ENCODE results near the gene ELAC2. TPM values are rescaled to one million over a fixed set of nuclear protein-coding genes. Genes with fewer than 3 reads are reported as not detected.

The ELAC2 gene
- total RNA-seq, 2 donors from 2014 or later = 46.7 to 47.5 TPM

DNA sequence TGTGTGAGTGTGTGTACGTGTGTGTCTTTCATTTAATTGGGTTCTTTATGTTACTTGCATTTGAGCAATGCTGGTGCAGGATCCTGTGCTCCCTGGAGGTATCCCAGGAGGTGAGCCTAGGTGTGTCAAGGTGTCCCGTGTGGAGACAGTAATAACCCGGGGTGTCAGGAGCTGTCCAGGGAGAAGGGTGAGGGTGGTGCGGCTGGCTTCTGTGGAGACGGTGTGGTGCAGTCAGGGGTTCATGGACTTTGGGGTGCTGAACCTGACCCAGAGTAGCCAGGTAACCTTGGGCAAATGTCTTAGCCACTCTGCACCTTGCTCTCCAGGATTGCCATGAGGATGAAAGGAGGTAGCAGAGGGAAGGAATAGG, 7.4 kb upstream of the ELAC2 start:
- no peak for DNase-seq
- ATAC-seq = no peak
- intact Hi-C loops (cut with DNase I) = no loop called here

GRCh38 chr17:13024526-13025257, 6.9 kb upstream of the ELAC2 start:
- DNase-seq (peak; percentile 61), ATAC-seq (peak; percentile 91 to 93)
- intact Hi-C loops (cut with DNase I) = no loop called here

DNA sequence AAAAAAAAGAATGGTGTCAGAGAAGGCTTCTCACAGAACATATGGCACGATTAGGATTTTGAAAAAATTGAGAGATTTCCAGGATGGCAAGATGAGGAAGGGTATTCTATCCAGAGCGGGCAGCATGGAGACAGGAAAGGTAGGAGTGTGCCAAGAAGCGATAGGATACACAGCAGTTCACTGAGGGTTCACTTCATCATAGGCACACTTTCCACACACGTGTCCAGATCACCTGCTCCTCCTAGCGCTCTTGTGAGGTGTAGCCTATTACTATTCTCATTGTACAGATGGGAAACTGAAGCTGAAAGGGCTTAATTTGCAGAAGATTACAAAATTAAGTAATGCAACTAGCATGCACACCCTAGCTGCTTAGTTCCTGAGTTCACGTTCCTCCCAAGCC, 6.2 kb upstream of the ELAC2 start:
- ATAC-seq = peak in 1 of 2 donors; percentile 31
- intact Hi-C loops (cut with DNase I) = no loop called here
- no peak for DNase-seq

DNA sequence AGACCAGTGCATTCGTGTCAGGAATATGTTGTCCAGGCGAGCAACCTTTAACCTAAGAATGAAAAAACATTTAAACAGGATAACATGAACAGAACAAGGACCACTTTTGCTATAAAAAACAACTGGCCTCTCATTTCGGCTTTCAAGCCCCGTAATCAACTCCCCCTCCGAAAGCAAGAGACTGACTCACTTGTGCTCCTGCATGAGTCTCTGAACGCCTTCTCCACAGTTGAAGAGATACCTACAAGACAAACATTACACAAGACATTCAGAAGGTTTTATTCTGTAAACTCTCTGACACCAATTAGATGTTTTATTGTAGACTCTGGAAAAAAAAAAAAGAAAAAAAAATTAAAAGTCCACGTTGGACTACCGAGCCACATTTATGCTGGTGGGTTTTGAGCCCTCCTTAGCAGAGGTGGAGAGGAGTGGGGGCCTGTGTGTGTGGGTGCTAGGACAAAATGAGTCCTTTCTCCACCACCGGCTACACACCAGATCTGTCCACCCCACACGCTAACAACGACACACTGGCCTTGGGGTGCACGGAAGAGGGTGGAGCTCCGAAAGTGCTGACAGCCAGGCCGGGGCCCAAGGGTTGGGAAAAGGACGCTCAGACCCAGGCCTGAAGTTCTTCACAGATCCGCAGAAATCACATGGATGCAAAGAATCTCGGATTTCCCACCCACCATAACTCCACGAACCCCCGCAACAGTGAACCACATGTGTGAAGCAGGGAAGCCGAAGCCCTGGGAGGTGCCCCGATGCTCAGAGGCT, 759 bp downstream of the ELAC2 start:
- DNase-seq (no peak), ATAC-seq (peak; percentile 9 to 44)
- intact Hi-C loops (cut with DNase I) = no loop called here

DNA sequence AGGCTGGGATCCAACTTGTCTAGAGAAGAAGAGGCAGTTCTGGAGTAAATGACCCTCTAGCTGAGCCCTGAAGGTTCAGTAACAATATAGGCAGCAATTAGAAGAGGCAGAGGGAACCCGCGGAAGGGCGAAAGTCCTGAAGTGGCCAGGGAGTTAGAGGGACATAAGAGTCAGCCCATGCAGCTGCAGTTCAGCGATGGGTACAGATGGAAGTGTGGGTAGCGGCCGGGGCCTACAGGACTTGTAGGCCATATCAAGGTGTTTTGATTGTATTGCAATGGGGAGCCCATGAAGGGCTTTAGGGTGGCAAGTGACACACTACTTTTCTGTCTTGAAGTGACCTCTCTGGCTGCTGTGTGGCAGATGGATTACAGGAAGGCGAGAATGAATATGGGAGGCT, 3.0 kb downstream of the ELAC2 start:
- no peak for ATAC-seq
- intact Hi-C loops (cut with DNase I) = no loop called here

DNA sequence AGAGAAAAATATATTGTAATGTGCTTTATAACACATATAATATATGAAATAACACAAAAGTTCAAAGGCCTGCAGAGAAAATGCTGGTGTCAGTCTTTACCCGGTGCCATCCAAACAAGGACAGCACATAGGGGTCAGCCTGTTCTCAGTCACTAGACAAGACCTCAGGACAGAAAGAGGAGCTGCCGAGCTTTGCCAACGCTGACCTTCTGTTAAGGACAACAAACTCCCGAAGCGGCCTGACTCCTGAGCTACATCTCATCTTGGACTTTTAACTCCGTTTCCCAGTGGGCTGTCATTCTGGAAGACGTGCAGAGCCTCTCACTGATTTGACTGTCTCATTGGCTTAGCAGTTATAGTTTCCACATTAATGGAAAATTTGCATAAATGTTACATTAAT, 6.9 kb downstream of the ELAC2 start:
- ATAC-seq = no peak
- intact Hi-C loops (cut with DNase I) = no loop called here
- DNase-seq = no peak

More for the DNA sequence above, 3.0 kb downstream of the ELAC2 start:
- DNase-seq = no peak

DNA sequence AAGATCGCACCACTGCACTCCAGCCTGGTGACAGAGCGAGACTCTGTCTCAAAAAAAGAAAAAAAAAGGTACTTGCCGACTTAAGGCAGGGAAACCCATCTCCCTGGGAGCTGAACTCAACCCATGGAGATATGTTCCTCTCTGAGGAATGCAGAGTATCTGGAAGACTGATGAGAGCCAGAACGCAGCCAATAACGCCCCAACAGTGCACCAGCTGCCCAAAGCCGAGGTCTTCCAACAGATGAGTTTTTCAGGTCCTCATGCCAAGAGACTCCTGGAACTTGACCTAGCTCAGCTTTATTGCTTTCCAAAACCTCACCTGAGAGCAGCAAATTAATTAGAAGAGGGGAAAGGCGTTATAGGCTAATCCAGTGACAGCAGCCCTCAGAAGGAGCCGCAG, 9.4 kb downstream of the ELAC2 start:
- ATAC-seq (no peak), DNase-seq (no peak)
- intact Hi-C loops (cut with DNase I) = loop anchor here in 1 of 2 donors (10.0 kb wide), 2 partner anchors 754 to 824 kb away; no protein-coding TSS in a partner anchor

- no peak for DNase-seq
- intact Hi-C loops (cut with DNase I) = loop anchor here in 1 of 2 donors (10.0 kb wide), 2 partner anchors 751 to 821 kb away; no protein-coding TSS in a partner anchor
- no peak for ATAC-seq
Observed at GRCh38 chr17:13005530-13005929, 12.3 kb downstream of the ELAC2 start.

DNA sequence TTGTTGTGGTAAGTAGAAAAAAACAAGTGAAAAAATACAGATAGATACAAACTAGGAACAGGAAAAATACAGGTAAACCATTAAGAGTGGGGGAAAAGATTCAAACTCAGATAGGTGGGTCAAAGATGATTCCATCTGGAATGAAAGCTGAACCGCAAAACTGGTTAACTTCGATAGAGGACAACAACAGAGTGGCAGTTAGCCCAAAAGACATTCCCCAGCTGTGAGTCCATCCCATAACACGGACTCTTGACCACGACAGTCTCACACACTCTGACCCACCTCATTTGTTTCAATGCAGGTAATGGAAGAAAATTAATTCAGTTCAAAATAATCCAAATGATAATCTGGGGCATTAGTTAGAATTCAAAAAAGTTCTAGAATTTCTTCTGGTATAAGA, 13.5 kb downstream of the ELAC2 start:
- ATAC-seq (no peak), DNase-seq (no peak)
- intact Hi-C loops (cut with DNase I) = loop anchor here (5.0 to 10.0 kb wide), 4 partner anchors 77 to 820 kb away; no protein-coding TSS in a partner anchor

GRCh38 chr17:13003927-13004326, 13.9 kb downstream of the ELAC2 start:
- intact Hi-C loops (cut with DNase I) = loop anchor here (2.0 to 10.0 kb wide), 6 partner anchors 77 to 823 kb away; no protein-coding TSS in a partner anchor
- DNase-seq (no peak), ATAC-seq (no peak)

GRCh38 chr17:13003454-13003851, 14.4 kb downstream of the ELAC2 start:
- DNase-seq = no peak
- ATAC-seq = peak in 1 of 2 donors; percentile 33
- intact Hi-C loops (cut with DNase I) = loop anchor here (2.0 to 10.0 kb wide), 6 partner anchors 76 to 823 kb away; no protein-coding TSS in a partner anchor

DNA sequence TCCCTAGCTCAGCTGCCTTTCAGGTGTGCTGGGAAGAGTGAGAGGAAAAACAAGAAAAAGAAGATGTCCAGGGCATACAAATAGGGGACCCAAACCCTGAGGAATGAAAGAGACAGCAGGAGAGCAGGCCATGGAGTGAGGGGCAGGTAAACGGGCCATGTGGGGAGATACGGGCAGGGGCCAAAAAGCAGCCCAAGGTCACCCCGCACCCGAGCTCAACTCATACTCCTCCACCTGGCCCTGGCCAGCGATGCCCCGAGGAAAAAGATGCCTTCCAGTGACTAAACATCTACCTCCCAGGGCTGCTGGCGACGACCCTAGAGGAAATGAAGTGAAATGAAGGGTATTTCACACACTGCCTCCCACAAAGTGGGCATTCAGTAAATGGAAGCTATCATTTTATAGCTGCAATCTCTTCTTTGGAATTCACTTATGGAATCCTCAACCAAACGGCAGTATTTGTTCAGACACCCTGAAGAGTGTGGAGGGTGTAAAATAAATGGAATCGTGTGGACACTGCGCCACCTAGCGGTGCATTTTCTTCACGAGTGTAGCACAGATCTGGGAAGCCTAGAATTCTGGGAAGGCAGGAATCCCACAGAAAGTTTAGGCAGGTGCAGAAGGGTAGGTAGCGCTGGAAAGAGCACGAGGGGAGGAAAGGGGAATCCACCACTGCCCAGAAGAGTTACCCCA, 14.9 kb downstream of the ELAC2 start:
- DNase-seq (peak; percentile 88), ATAC-seq (peak; percentile 87 to 90)
- intact Hi-C loops (cut with DNase I) = loop anchor here (2.0 to 10.0 kb wide), 6 partner anchors 76 to 822 kb away; no protein-coding TSS in a partner anchor

- intact Hi-C loops (cut with DNase I) = loop anchor here (2.0 to 10.0 kb wide), 6 partner anchors 75 to 821 kb away; no protein-coding TSS in a partner anchor
- ATAC-seq (no peak), DNase-seq (no peak)
Observed at GRCh38 chr17:13001991-13002615, 15.7 kb downstream of the ELAC2 start.

- intact Hi-C loops (cut with DNase I) = loop anchor here (5.0 to 10.0 kb wide), 4 partner anchors 73 to 816 kb away; no protein-coding TSS in a partner anchor
- ATAC-seq = no peak
- DNase-seq = no peak
Observed at GRCh38 chr17:13000561-13000960, 17.3 kb downstream of the ELAC2 start.

DNA sequence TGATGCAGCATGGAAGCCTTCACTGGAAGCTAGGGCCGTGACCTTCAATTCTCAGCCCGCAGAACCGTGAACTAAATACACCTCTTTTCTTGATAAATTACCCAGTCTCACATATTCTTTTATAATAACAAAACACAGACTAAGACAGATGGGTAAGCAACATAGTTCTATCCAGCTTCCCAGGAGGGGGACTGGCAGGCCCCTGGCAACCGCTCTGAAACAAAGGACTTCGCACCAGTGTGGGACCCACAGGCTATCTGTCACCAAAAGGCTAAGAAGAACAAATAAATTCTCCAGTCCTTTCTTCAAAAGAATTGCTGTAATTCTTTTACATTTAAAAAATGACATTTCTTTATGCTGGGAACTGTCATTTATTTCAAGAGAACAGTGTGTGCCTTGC, 19.0 kb downstream of the ELAC2 start:
- intact Hi-C loops (cut with DNase I) = loop anchor here in 1 of 2 donors (10.0 kb wide), 1 partner anchor 454 kb away; no protein-coding TSS in a partner anchor
- ATAC-seq (no peak), DNase-seq (no peak)

GRCh38 chr17:12998461-12998860, 19.4 kb downstream of the ELAC2 start:
- intact Hi-C loops (cut with DNase I) = loop anchor here in 1 of 2 donors (10.0 kb wide), 1 partner anchor 454 kb away; no protein-coding TSS in a partner anchor
- DNase-seq (no peak), ATAC-seq (no peak)

DNA sequence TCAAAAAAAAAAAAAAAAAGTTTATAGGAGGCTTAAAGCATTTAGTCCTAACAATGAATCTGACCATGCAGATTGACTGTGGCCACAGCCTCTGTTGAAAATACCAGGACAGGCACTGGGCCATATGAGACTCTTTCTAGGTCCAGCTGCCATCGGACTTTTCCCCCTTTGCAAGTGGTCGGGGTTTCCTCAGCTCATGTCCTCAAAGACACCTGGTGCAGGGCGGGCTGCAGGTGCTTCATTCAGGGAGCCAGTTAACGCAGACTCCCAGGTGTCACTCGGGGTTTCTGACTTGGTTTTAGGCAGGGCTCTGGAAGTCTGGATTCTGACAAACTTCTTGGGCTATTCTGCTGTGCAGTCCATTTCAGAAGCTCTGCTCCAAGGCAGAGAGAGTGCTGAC, 20.9 kb downstream of the ELAC2 start:
- no peak for DNase-seq
- no peak for ATAC-seq
- intact Hi-C loops (cut with DNase I) = loop anchor here in 1 of 2 donors (10.0 kb wide), 1 partner anchor 452 kb away; no protein-coding TSS in a partner anchor

DNA sequence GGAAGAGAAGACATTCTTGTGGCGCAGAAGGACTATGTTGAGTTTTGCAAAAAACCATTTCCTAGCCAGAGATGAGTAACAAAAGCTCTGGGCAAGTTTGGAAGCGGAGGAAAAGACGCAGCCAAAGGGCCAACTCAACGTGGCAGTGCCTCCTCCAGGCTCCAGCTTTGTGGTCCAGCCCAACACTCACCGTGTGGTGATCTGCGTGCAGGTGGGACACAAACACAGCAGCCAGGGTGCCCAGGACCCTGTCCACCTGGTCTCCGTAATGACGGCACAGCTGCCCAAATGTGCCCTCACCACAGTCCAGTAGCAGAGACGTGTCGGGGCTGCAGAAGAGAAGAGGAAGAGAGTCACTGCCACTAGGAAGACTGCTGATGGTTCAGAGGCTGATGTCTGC, 21.5 kb downstream of the ELAC2 start:
- ATAC-seq = no peak
- intact Hi-C loops (cut with DNase I) = loop anchor here in 1 of 2 donors (10.0 kb wide), 1 partner anchor 452 kb away; no protein-coding TSS in a partner anchor
- DNase-seq = no peak

GRCh38 chr17:12995896-12996295, 21.9 kb downstream of the ELAC2 start:
- intact Hi-C loops (cut with DNase I) = loop anchor here in 1 of 2 donors (10.0 kb wide), 1 partner anchor 451 kb away; no protein-coding TSS in a partner anchor
- DNase-seq (no peak), ATAC-seq (no peak)
